ENCODE results near the gene POLE3. TPM values are rescaled to one million over a fixed set of nuclear protein-coding genes. Genes with fewer than 3 reads are reported as not detected.
"Not testable (repeated sequence)": the region's sequence is repeated elsewhere in the genome, so short reads cannot be mapped to it uniquely, and the experiment has no call there.

The POLE3 gene
- total RNA-seq, 1 donor from 2014 or later, result 52.6 TPM

DNA sequence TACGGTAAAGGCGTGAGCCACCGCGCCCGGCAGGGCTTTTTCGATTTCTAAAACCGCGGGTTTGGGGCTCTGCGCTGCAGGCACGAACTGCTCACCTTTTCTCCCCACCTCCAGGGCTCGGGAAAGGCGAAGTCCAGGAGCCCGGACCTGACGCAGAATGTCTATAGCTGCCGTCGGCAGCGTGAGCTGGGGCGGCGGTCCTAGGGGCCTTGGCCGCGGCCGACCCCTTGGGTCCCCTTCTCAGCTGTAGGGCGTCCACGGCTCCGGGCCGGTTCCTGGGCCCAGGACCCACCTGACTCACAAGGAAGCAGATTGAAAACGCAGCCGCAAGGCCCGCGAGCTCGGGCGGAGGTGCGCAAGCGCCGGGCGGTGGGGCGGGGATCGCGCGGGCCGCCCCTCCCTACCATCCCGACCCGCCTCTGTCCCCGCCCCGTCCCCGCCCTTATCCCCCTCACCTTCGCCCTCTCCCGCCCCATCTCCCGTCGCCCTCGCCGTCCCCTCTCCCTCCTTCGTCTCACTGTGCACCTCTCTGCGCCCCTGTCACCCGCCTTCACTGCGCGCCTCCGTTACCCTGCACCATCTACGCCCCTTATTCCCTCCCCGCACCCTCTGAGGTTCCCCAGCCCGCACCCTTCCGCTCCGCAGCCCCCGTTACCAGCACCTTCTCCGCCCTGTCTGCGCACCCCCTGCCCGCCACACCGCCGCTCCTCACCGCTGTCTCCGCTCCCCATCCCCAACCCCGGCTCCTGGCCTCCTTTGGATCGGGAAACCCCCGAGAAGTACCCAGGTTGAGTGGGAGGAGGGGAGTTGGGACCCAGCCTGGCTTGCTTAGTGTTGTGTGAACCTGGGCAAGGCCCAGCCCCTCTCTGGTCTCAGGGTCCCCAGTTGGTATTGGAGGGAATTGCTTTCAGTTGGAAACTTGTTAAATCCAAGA is 33.6 kb downstream of the POLE3 start, which contains the start of gene HDHD3:
Gene HDHD3, minus strand, starts transcription at position 353 of the 934 bp plus-strand sequence. CDS start 2,632 bp downstream, outside the sequence.
- DNase-seq (ENCODE audit: low read depth, low spot score), result no peak

DNA sequence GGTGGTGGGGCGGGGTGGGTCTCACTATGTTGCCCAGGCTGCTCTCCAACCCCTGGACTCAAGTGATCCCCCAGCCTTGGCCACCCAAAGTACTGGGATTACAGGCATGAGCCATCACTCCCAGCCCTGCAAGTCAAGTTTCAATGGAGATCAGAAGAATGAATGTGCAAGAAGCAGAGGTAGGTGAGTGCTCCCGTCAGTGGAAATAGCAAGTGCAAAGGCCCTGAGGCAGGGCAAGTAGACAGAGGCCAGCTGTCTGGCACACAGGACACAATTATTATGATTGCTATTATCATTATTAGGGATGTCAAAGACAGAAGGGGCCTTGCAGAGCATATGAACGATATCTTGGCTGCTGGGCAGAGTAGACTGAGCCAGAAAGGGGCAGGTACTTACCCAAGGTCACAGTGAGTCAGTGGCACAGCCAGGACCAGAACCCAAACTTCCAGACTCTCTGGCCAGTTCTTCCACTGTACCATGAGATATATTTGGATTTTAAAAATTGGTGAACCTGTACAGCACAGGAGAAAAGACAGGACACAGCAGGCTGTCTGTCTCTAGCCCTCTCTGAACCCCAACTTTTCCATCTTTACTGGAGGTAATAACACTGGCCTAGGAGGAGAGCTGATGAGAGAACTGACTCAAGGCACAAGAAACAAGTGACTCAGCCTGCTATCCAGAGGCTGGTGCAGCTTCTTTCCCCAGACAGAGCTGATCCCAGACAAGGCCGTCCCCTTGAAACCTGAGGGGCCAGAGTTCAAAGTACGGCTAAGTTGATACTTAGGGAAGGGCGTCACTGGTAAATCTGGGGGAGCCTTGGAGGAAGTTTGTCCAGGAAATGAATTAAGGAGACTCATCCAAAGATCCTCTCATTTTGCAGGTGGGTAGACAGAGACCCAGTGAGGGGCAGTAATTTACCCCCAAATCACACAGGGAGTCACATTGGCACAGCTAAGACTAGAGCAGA is 35.1 kb downstream of the POLE3 start:
- DNase-seq (ENCODE audit: low read depth, low spot score), result no peak

GRCh38 chr9:113373676-113374392 is 36.6 kb downstream of the POLE3 start:
- no peak for DNase-seq (ENCODE audit: low read depth, low spot score)

DNA sequence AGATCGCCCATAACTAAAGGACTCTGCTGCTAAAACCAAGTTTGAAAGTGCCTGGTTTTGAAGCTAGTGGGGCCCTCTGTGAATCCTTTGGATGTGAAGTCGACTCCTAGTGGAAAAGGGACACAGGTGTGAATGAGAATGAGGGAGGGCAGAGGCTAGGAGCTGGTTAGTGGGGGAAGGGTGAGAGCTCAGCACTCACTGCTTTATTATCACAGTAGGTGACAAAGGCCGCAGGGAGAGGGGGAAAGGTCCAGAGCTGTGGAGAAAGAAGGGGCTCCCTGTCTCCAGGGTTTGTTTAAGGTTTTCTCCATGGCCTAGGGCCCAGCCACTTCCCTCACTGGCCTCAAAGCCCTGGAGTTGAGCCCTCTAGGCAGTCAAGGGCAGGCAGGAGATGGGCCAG is 37.2 kb downstream of the POLE3 start:
- no peak for DNase-seq (ENCODE audit: low read depth, low spot score)

DNA sequence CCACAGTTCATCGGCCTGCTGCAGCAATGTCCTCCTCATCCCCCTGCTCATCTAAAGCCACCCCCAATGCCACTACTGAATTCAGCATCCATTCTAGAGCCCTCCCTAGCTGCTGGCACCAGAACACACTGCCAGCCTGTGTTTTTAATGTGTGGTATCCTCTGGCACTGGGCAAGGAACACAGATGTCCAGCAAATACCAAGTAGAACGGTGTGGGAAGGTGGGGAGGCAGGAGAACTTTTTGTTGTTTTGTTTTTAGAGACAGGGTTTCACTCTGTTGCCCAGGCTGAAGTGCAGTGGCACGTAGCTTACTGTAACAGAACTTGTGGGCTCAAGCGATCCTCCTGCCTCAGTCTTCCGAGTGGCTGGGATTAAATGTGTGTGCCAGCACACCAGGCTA is 38.4 kb downstream of the POLE3 start:
- no peak for DNase-seq (ENCODE audit: low read depth, low spot score)

- DNase-seq (ENCODE audit: low read depth, low spot score), result no peak
These were observed 39.6 kb downstream of the POLE3 start for GRCh38 chr9:113370806-113371325.

GRCh38 chr9:113369855-113370140 is 40.7 kb downstream of the POLE3 start:
- DNase-seq (ENCODE audit: low read depth, low spot score), result no peak

GRCh38 chr9:113368982-113369854 is 41.3 kb downstream of the POLE3 start:
- no peak for DNase-seq (ENCODE audit: low read depth, low spot score)

DNA sequence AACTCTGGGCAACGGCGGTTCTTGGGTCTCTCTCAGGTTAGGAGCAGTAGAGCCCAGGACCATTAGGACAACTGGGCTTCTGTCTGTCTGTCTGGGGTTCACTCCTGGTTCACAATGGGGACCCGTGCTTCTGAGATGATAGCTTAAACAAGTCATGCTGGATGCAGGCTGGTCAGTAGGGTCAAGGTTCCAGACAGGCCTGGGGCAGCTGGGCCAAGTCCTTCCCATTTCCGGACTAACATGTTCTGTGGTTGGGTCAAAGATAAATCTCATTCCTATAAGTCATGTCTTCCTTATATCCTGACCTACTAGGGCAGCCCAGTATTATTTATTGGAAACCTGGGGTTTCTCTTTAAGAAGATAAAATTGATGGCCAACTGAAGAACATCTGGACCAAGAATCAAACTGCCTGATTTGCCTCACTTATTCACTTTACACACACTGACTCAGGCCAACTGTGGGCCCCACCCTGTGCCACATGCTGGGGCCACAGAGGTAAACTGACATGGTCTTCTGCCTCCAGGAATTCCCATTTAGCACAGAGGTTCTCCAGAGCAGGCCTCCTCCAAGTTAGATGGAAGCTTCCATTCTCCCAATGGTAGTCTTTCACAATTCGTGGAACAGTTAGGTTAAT is 42.0 kb downstream of the POLE3 start:
- no peak for DNase-seq (ENCODE audit: low read depth, low spot score)

- DNase-seq (ENCODE audit: low read depth, low spot score), result not testable (repeated sequence)
These were observed 44.8 kb downstream of the POLE3 start for GRCh38 chr9:113365652-113366051.

DNA sequence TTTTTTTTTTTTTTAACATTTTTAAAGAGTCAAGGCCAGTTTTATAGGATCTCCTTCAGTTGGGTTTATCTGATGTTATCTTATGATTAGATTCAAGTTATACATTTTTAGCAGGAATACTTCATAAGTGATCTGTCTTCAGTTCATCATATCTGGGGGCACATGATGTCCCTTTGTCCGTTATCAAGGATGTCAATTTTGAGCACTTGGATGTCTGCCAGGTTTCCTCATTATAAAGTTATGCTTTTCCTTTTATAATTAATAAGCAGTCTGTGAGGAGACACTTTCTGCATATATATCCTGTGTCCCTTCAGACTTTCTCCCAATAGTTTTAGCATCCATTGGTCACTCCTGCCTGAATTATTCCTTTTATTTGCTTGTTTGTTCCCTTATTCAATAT is 45.5 kb downstream of the POLE3 start:
- DNase-seq (ENCODE audit: low read depth, low spot score), result no peak

- no peak for DNase-seq (ENCODE audit: low read depth, low spot score)
These were observed 47.1 kb downstream of the POLE3 start for GRCh38 chr9:113363336-113363735.

- no peak for DNase-seq (ENCODE audit: low read depth, low spot score)
These were observed 49.0 kb downstream of the POLE3 start for GRCh38 chr9:113361304-113362018.

DNA sequence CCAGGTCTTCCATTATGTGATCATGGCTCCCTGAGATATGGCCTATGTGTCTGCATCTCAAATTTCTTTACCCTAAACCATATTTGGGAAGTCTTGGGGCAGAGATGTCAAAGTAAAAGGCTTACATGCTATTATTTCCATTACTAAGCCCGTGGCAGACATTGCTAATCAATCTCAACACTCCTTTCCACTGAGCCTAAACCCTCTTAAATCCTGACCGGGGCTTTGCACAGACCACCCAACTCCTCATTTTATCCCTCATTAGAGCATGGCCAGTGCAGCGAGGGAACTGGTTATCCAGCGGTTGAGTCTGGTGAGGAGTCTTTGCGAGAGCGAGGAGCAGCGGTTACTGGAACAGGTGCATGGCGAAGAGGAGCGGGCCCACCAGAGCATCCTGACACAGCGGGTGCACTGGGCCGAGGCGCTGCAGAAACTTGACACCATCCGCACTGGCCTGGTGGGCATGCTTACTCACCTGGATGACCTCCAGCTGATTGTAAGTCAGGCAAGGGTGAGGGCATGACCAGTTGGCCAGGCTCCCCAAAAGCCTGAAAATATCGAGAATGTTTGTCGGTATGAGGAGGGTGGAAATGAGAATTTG is 50.1 kb downstream of the POLE3 start:
- DNase-seq (ENCODE audit: low read depth, low spot score), result no peak

DNA sequence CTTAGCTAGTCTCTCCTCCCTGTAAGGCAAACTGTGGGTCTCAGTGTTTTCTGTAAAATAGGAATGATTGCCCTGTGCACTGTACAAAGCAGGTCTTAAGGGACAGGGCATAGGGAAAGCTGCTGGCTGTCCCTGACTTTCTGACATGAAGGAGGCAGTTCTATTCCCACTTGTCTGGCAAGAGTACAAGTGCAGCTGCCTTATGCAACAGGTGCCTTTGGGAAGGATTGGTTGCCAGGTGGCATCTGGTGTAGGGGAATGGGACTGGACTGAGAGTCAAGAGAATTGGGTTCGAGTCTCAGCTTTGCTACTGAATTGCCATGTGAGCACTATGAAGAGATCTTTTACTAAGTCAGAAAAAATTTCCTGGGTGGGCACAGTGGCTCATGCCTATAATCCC is 51.1 kb downstream of the POLE3 start:
- DNase-seq (ENCODE audit: low read depth, low spot score), result no peak

Measured in pulmonary artery endothelial cell (primary cell).